ENCODE results near the gene PF4V1.

PF4V1 gene

GRCh38 chr4:73822812-73823504, 30.1 kb upstream of the PF4V1 start:
- TF ChIP-seq EZH2phosphoT487 (IDR thresholded peaks at IDR 0.05; ENCODE audit: low read length) (no peak), EZH2 (optimal IDR thresholded peaks at IDR 0.05; ENCODE audit: low read depth, low read length) (no peak), CTCF (IDR thresholded peaks at IDR 0.05; ENCODE audit: low read length) (no peak)
- peaks cover 4% of the 10 kb centered on the region for H3K4me1 ChIP-seq (ENCODE audit: low read length)
- H3K79me2 ChIP-seq (ENCODE audit: low read length): no peaks in the 10 kb centered on the region
- H3K9me3 ChIP-seq (replicated peaks; ENCODE audit: insufficient read depth, low read length): no peaks in the 10 kb centered on the region
- H3K4me2 ChIP-seq (ENCODE audit: low read depth, low read length): no peak overlapping the region
- no peaks in the 10 kb centered on the region for H3F3A ChIP-seq (ENCODE audit: insufficient read depth, low read length)
- H3K4me3 ChIP-seq (ENCODE audit: low read length): no peak overlapping the region
- H3K9me2 ChIP-seq (replicated peaks; ENCODE audit: insufficient read depth, low read length): no peaks in the 10 kb centered on the region
- no peaks in the 10 kb centered on the region for H4K20me1 ChIP-seq (ENCODE audit: insufficient read depth, low read length)
- no peak overlapping the region for H2AFZ ChIP-seq (ENCODE audit: low read length)
- H3K9ac ChIP-seq (ENCODE audit: low read length): no peak overlapping the region
- no peaks in the 10 kb centered on the region for H3K36me3 ChIP-seq (replicated peaks; ENCODE audit: insufficient read depth, low read length)
- no peak for DNase-seq
- no peak overlapping the region for H3K27ac ChIP-seq (ENCODE audit: low read length)
- H3K27me3 ChIP-seq (replicated peaks; ENCODE audit: insufficient read depth, low read length): no peaks in the 10 kb centered on the region

- Histone ChIP-seq H3K9me2 (replicated peaks; ENCODE audit: insufficient read depth, low read length) (no peaks in the 10 kb centered on the region), H3K27ac (ENCODE audit: low read length) (no peak overlapping the region), H3K9ac (ENCODE audit: low read length) (no peak overlapping the region), H3K27me3 (replicated peaks; ENCODE audit: insufficient read depth, low read length) (no peaks in the 10 kb centered on the region), H3K4me2 (ENCODE audit: low read depth, low read length) (no peak overlapping the region), H3K36me3 (replicated peaks; ENCODE audit: insufficient read depth, low read length) (no peaks in the 10 kb centered on the region), H3K79me2 (ENCODE audit: low read length) (no peaks in the 10 kb centered on the region), H3K9me3 (replicated peaks; ENCODE audit: insufficient read depth, low read length) (no peaks in the 10 kb centered on the region), H3F3A (ENCODE audit: insufficient read depth, low read length) (no peaks in the 10 kb centered on the region), H4K20me1 (ENCODE audit: insufficient read depth, low read length) (no peaks in the 10 kb centered on the region), H3K4me3 (ENCODE audit: low read length) (no peak overlapping the region), H2AFZ (ENCODE audit: low read length) (no peak overlapping the region), H3K4me1 (ENCODE audit: low read length) (no peaks in the 10 kb centered on the region)
- no peak for TF ChIP-seq EZH2phosphoT487 (IDR thresholded peaks at IDR 0.05; ENCODE audit: low read length)
- no peak for TF ChIP-seq EZH2 (optimal IDR thresholded peaks at IDR 0.05; ENCODE audit: low read depth, low read length)
- TF ChIP-seq CTCF (IDR thresholded peaks at IDR 0.05; ENCODE audit: low read length): no peak
- DNase-seq: no peak
These were observed 29.3 kb upstream of the PF4V1 start for GRCh38 chr4:73823760-73824159.

- Histone ChIP-seq H3K4me3 (ENCODE audit: low read length) (no peak overlapping the region), H3K79me2 (ENCODE audit: low read length) (no peaks in the 10 kb centered on the region), H3F3A (ENCODE audit: insufficient read depth, low read length) (no peaks in the 10 kb centered on the region), H3K9me2 (replicated peaks; ENCODE audit: insufficient read depth, low read length) (no peaks in the 10 kb centered on the region), H3K36me3 (replicated peaks; ENCODE audit: insufficient read depth, low read length) (no peaks in the 10 kb centered on the region), H3K4me2 (ENCODE audit: low read depth, low read length) (no peak overlapping the region), H3K9me3 (replicated peaks; ENCODE audit: insufficient read depth, low read length) (no peaks in the 10 kb centered on the region), H3K27me3 (replicated peaks; ENCODE audit: insufficient read depth, low read length) (no peaks in the 10 kb centered on the region), H2AFZ (ENCODE audit: low read length) (no peak overlapping the region), H3K27ac (ENCODE audit: low read length) (no peak overlapping the region), H3K4me1 (ENCODE audit: low read length) (no peaks in the 10 kb centered on the region), H3K9ac (ENCODE audit: low read length) (no peak overlapping the region), H4K20me1 (ENCODE audit: insufficient read depth, low read length) (no peaks in the 10 kb centered on the region)
- DNase-seq: no peak
- no peak for TF ChIP-seq CTCF (IDR thresholded peaks at IDR 0.05; ENCODE audit: low read length)
- no peak for TF ChIP-seq EZH2phosphoT487 (IDR thresholded peaks at IDR 0.05; ENCODE audit: low read length)
- no peak for TF ChIP-seq EZH2 (optimal IDR thresholded peaks at IDR 0.05; ENCODE audit: low read depth, low read length)
These were observed 24.1 kb upstream of the PF4V1 start for GRCh38 chr4:73828956-73829355.

All from MM.1S (cell line).